NOMO-1 treated with dmso at 0.1 percent for 144 hours (cell line): ENCODE measurements around the gene PCDHA7.
"Not testable (repeated sequence)": the region's sequence is repeated elsewhere in the genome, so short reads cannot be mapped to it uniquely, and the experiment has no call there.

Source experiments
- DNase-seq: peaks from one replicate; lab custom pipeline; 2025; ENCODE audit not compliant: unreplicated experiment; lab: John Stamatoyannopoulos, UW

PCDHA7 gene

DNA sequence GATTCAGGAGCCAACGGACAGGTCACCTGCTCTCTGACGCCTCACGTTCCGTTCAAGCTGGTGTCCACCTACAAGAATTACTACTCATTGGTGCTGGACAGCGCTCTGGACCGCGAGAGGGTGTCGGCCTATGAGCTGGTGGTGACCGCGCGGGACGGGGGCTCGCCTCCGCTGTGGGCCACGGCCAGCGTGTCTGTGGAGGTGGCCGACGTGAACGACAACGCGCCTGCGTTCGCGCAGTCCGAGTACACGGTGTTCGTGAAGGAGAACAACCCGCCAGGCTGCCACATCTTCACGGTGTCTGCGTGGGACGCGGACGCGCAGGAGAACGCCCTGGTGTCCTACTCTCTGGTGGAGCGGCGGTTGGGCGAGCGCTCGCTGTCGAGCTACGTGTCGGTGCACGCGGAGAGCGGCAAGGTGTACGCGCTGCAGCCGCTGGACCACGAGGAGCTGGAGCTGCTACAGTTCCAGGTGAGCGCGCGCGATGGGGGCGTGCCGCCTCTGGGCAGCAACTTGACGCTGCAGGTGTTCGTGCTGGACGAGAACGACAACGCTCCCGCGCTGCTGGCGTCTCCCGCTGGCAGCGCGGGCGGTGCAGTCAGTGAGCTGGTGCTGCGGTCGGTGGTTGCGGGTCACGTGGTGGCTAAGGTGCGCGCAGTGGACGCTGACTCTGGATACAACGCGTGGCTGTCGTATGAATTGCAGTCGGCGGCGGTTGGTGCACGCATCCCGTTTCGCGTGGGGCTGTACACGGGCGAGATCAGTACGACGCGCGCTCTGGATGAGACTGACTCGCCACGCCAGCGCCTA lies 23.3 kb downstream of the PCDHA7 start:
- no peak for DNase-seq

DNA sequence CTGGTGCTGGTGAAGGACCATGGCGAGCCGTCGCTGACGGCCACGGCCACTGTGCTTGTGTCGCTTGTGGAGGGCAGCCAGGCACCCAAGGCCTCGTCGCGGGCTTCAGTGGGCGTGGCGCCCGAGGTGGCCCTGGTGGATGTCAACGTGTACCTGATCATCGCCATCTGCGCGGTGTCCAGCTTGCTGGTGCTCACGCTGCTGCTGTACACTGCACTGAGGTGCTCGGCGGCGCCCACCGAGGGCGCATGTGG lies 23.8 kb downstream of the PCDHA7 start:
- no peak for DNase-seq

- DNase-seq: no peak
These were observed 28.6 kb downstream of the PCDHA7 start for GRCh38 chr5:140862441-140863295.

DNA sequence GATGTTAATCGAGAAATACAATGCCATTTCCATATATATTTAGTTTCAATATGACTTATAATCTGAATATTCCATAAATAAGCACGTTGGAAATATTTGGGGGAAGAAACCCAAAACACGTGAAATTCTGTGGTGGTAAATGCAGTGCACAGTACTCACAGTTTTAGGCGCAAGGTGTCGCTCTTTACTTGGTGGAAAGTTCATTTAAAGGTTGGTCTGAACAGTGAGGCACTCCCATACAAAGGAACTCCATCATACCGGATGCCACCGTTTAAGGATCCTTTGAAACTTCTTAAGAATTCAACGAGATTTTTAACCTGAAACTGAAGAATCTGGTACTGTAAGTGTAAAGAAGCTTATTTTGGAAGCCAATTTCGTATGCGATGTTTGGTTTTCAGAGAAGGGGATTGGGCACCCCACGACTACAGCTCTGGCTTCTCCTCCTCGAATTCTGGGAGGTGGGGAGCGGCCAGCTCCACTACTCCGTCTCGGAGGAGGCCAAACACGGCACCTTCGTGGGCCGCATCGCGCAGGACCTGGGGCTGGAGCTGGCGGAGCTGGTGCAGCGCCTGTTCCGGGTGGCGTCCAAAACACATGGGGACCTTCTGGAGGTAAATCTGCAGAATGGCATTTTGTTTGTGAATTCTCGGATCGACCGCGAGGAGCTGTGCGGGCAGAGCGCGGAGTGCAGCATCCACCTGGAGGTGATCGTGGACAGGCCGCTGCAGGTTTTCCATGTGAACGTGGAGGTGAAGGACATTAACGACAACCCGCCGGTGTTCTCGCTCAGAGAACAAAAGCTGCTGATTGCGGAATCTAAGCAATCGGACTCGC lies 34.9 kb downstream of the PCDHA7 start, which contains the start of gene PCDHA11:
PCDHA11 (plus strand) TSS at position 237 of the 834 bp plus-strand sequence; CDS start at position 384, 147 bp downstream.
- no peak for DNase-seq

- no peak for DNase-seq
These were observed 35.5 kb downstream of the PCDHA7 start for GRCh38 chr5:140869555-140869886.

DNA sequence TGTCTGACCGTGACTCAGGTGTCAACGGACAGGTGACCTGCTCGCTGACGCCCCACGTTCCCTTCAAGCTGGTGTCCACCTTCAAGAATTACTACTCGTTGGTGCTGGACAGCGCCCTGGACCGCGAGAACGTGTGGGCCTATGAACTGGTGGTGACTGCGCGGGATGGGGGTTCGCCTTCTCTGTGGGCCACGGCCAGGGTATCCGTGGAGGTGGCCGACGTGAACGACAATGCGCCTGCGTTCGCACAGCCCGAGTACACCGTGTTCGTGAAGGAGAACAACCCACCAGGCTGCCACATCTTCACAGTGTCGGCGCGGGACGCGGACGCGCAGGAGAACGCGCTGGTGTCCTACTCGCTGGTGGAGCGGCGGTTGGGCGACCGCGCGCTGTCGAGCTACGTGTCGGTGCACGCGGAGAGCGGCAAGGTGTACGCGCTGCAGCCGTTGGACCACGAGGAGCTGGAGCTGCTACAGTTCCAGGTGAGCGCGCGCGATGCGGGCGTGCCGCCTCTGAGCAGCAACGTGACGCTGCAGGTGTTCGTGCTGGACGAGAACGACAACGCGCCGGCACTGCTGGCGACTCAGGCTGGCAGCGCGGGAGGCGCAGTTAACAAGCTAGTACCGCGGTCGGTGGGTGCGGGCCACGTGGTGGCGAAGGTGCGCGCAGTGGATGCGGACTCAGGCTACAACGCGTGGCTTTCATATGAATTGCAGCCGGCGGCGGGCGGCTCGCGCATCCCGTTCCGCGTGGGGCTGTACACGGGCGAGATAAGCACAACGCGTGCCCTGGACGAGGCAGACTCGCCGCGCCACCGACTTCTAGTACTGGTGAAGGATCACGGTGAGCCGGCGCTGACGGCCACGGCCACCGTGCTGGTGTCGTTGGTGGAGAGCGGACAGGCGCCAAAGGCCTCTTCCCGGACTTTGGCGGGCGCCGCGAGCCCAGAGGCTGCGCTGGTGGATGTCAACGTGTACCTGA lies 36.4 kb downstream of the PCDHA7 start:
- DNase-seq: no peak

DNA sequence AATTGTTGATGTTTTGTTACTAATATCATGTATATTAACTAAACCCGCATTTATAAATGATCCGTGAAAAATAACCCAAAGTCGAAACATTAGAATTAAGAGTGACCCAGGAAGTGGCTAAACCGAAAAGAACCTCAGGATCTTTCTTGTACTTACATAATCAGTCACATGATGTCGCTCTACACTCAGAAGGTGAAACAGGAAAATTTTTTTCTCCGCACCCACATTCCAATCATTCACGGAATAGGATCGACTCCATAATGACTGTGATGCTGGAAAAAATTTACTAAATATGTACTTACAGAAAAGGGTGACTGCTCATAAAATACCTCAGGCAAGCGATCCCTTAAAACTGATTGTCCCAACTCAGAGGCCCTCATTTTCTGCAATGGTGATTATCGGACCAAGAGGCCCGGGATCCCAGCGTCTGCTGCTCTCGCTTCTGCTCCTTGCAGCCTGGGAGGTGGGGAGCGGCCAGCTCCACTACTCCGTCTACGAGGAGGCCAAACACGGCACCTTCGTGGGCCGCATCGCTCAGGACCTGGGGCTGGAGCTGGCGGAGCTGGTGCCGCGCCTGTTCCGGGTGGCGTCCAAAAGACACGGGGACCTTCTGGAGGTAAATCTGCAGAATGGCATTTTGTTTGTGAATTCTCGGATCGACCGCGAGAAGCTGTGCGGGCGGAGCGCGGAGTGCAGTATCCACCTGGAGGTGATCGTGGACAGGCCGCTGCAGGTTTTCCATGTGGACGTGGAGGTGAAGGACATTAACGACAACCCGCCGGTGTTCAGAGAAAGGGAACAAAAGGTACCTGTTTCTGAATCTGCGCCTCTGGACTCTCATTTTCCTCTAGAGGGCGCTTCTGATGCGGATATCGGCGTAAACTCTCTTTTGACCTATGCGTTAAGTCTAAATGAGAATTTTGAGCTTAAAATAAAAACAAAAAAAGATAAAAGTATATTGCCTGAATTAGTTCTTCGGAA lies 41.3 kb downstream of the PCDHA7 start, which contains the start of gene PCDHA12:
PCDHA12 (plus strand) TSS at position 224 of the 981 bp plus-strand sequence; CDS start at position 389, 165 bp downstream.
- DNase-seq: no peak

DNA sequence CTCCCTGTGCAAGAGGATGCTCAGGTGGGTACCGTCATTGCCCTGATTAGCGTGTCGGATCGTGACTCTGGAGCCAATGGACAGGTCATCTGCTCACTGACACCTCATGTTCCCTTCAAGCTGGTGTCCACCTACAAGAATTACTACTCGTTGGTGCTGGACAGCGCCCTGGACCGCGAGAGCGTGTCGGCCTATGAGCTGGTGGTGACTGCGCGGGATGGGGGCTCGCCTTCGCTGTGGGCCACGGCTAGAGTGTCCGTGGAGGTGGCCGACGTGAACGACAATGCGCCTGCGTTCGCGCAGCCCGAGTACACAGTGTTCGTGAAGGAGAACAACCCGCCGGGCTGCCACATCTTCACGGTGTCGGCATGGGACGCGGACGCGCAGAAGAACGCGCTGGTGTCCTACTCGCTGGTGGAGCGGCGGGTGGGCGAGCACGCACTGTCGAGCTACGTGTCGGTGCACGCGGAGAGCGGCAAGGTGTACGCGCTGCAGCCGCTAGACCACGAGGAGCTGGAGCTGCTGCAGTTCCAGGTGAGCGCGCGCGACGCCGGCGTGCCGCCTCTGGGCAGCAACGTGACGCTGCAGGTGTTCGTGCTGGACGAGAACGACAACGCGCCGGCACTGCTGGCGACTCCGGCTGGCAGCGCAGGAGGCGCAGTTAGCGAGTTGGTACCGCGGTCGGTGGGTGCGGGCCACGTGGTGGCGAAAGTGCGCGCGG lies 42.6 kb downstream of the PCDHA7 start:
- not testable (repeated sequence) for DNase-seq

GRCh38 chr5:140877262-140877581 lies 43.2 kb downstream of the PCDHA7 start:
- no peak for DNase-seq

DNA sequence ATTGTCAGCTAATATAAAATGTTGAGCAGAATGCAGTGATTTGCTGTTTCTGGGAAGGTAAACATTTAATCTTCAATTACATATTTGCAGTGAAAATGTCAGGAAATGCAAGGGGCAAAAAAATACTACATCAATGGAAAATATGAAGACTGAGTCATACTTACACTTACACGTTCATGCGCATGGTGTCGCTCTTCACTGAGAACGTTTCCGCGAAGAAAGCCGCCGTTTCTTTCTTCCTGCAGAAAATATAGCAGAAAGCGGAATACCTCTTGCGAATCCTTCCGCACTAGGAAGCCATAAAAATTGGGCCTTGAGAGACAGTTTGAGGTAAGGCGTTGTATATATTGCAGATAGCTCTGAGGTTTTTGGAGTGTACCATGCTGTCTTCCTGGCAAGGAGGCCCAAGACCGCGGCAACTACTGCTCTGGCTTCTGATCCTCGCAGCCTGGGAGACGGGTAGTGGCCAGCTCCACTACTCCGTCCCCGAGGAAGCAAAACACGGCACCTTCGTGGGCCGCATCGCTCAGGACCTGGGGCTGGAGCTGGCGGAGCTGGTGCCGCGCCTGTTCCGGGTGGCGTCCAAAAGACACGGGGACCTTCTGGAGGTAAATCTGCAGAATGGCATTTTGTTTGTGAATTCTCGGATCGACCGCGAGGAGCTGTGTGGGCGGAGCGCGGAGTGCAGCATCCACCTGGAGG lies 48.0 kb downstream of the PCDHA7 start, which contains the start of gene PCDHA13:
PCDHA13 (plus strand) TSS at position 236 of the 702 bp plus-strand sequence; CDS start at position 381, 145 bp downstream.
- no peak for DNase-seq

DNA sequence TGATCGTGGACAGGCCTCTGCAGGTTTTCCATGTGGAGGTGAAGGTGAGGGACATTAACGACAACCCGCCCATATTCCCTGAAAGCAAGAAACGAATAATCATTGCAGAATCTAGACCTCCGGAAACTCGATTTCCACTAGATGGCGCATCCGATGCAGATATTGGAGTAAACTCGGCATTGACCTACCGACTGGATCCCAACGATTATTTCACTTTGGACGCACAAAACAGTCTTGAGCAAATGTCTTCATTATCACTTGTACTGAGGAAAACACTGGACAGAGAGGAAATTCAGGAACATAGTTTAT lies 48.5 kb downstream of the PCDHA7 start:
- no peak for DNase-seq

GRCh38 chr5:140883373-140883772 lies 49.3 kb downstream of the PCDHA7 start:
- no peak for DNase-seq

- DNase-seq: no peak
These were observed 50.0 kb downstream of the PCDHA7 start for GRCh38 chr5:140883927-140884697.
